Duodenal mucosa (tissue), 2 donors: ENCODE data around the gene TMED4.
"Not testable (repeated sequence)": the region's sequence is repeated elsewhere in the genome, so short reads cannot be mapped to it uniquely, and the experiment has no call there.

ENCODE experiments used
- H3K27ac ChIP-seq: one replicate; pipeline ENCODE4 v1.7.0; 2013; ENCODE audit warnings: low read depth, low read length
- H3K27me3 ChIP-seq, 2 donors: one replicate each; pipeline ENCODE4 v1.7.0; 2013; ENCODE audit warnings: low read length in 2 of 2, control low read depth in 1 of 2; ENCODE audit not compliant: insufficient read depth in 2 of 2, control insufficient read depth in 1 of 2
- H3K36me3 ChIP-seq, 2 donors: one replicate each; pipeline ENCODE4 v1.7.0; 2013; ENCODE audit warnings: low read length in 2 of 2, control low read depth in 1 of 2; ENCODE audit not compliant: insufficient read depth in 2 of 2, control insufficient read depth in 1 of 2
- H3K4me1 ChIP-seq, 2 donors: one replicate each; pipeline ENCODE4 v1.7.0; 2013; ENCODE audit warnings: low read length in 2 of 2, control low read depth in 1 of 2; ENCODE audit not compliant: insufficient read depth in 2 of 2, control insufficient read depth in 1 of 2
- H3K4me3 ChIP-seq, 2 donors: one replicate each; pipeline ENCODE4 v1.7.0; 2013; ENCODE audit warnings: low read length in 2 of 2, low read depth in 1 of 2
- H3K9ac ChIP-seq, 2 donors: one replicate each; pipeline ENCODE4 v1.7.0; 2013; ENCODE audit warnings: low read length in 2 of 2, low read depth in 1 of 2
- H3K9me3 ChIP-seq, 2 donors: one replicate each; pipeline ENCODE4 v1.7.0; 2013; ENCODE audit warnings: low read length in 2 of 2, control low read depth in 1 of 2; ENCODE audit not compliant: control insufficient read depth in 1 of 2

TMED4 gene

GRCh38 chr7:44561962-44562621 is 19.9 kb downstream of the TMED4 start:
- Histone ChIP-seq H3K9me3 (no peaks in the 10 kb centered on the region), H3K4me1 (peaks cover 23 to 29% of the 10 kb centered on the region in 2 donors), H3K9ac (peak overlapping the region in 1 of 2 donors; percentile 4), H3K27me3 (no peaks in the 10 kb centered on the region), H3K27ac (peak overlapping the region; percentile 44), H3K36me3 (peaks cover 13 to 28% of the 10 kb centered on the region in 2 donors), H3K4me3 (no peak overlapping the region)

- Histone ChIP-seq H3K9ac (peak overlapping the region in 1 of 2 donors; percentile 4), H3K4me3 (no peak overlapping the region), H3K4me1 (peaks cover 23 to 24% of the 10 kb centered on the region in 2 donors), H3K27me3 (no peaks in the 10 kb centered on the region), H3K27ac (no peak overlapping the region), H3K9me3 (no peaks in the 10 kb centered on the region), H3K36me3 (peaks cover 13 to 23% of the 10 kb centered on the region in 2 donors)
Measured at GRCh38 chr7:44561481-44561880, 20.6 kb downstream of the TMED4 start.

GRCh38 chr7:44559485-44559884 is 22.5 kb downstream of the TMED4 start:
- Histone ChIP-seq H3K4me3 (no peak overlapping the region), H3K27ac (no peak overlapping the region), H3K9me3 (no peaks in the 10 kb centered on the region), H3K36me3 (peaks cover 5 to 9% of the 10 kb centered on the region in 2 donors), H3K27me3 (no peaks in the 10 kb centered on the region), H3K9ac (no peak overlapping the region), H3K4me1 (peaks cover 16 to 23% of the 10 kb centered on the region in 2 donors)

GRCh38 chr7:44557485-44557884 is 24.5 kb downstream of the TMED4 start:
- H3K4me1 ChIP-seq, result peaks cover 9 to 15% of the 10 kb centered on the region in 2 donors
- no peak overlapping the region for H3K9ac ChIP-seq
- H3K27me3 ChIP-seq, result no peaks in the 10 kb centered on the region
- H3K4me3 ChIP-seq, result no peak overlapping the region
- H3K27ac ChIP-seq, result no peak overlapping the region
- no peaks in the 10 kb centered on the region for H3K9me3 ChIP-seq
- no peaks in the 10 kb centered on the region for H3K36me3 ChIP-seq

- Histone ChIP-seq H3K4me3 (no peak overlapping the region), H3K9ac (no peak overlapping the region), H3K4me1 (no peaks in the 10 kb centered on the region), H3K36me3 (no peaks in the 10 kb centered on the region), H3K27ac (no peak overlapping the region), H3K9me3 (no peaks in the 10 kb centered on the region), H3K27me3 (no peaks in the 10 kb centered on the region)
Measured at GRCh38 chr7:44555350-44555749, 26.7 kb downstream of the TMED4 start.

- not testable (repeated sequence) for H3K36me3 ChIP-seq, H3K9ac ChIP-seq, H3K4me1 ChIP-seq, H3K27me3 ChIP-seq, H3K4me3 ChIP-seq, H3K9me3 ChIP-seq, H3K27ac ChIP-seq
Measured at GRCh38 chr7:44552473-44553005, 29.5 kb downstream of the TMED4 start.

- H3K9me3 ChIP-seq, result no peaks in the 10 kb centered on the region
- H3K4me1 ChIP-seq, result peaks cover 5 to 7% of the 10 kb centered on the region in 2 donors
- H3K4me3 ChIP-seq, result no peak overlapping the region
- H3K27me3 ChIP-seq, result no peaks in the 10 kb centered on the region
- H3K36me3 ChIP-seq, result no peaks in the 10 kb centered on the region
- H3K9ac ChIP-seq, result no peak overlapping the region
- no peak overlapping the region for H3K27ac ChIP-seq
Measured at GRCh38 chr7:44549457-44549856, 32.6 kb downstream of the TMED4 start.

GRCh38 chr7:44548893-44549292 is 33.1 kb downstream of the TMED4 start:
- Histone ChIP-seq H3K4me1 (peaks cover 10 to 12% of the 10 kb centered on the region in 2 donors), H3K4me3 (no peak overlapping the region), H3K36me3 (no peaks in the 10 kb centered on the region), H3K27ac (no peak overlapping the region), H3K9me3 (no peaks in the 10 kb centered on the region), H3K27me3 (no peaks in the 10 kb centered on the region), H3K9ac (no peak overlapping the region)

- H3K4me1 ChIP-seq, result peaks cover 19 to 21% of the 10 kb centered on the region in 2 donors
- H3K27me3 ChIP-seq, result no peaks in the 10 kb centered on the region
- H3K9ac ChIP-seq, result no peak overlapping the region
- H3K36me3 ChIP-seq, result no peaks in the 10 kb centered on the region
- no peak overlapping the region for H3K4me3 ChIP-seq
- H3K27ac ChIP-seq, result no peak overlapping the region
- no peaks in the 10 kb centered on the region for H3K9me3 ChIP-seq
Measured at GRCh38 chr7:44547536-44548231, 34.3 kb downstream of the TMED4 start.

GRCh38 chr7:44541876-44542610 is 40.0 kb downstream of the TMED4 start:
- Histone ChIP-seq H3K4me3 (peak overlapping the region; percentile 4 to 34), H3K27ac (peak overlapping the region; percentile 74), H3K36me3 (peaks cover 0 to 9% of the 10 kb centered on the region in 2 donors), H3K9me3 (no peaks in the 10 kb centered on the region), H3K9ac (peak overlapping the region; percentile 43 to 45), H3K27me3 (no peaks in the 10 kb centered on the region), H3K4me1 (peaks cover 35 to 46% of the 10 kb centered on the region in 2 donors)
